Stimulated activated CD8-positive, alpha-beta memory T cell treated with anti-CD3 and anti-CD28 coated beads, Interleukin-2, amount 100 ng/mL, for 1 hour (primary cell): ENCODE measurements around the gene NDEL1.

Experiments used
- DNase-seq, 2 donors: peaks; one replicate each; pipeline ENCODE4 v3.0.0-alpha.2; 2020; ENCODE audit warnings: low read depth in 2 of 2

Gene NDEL1

DNA sequence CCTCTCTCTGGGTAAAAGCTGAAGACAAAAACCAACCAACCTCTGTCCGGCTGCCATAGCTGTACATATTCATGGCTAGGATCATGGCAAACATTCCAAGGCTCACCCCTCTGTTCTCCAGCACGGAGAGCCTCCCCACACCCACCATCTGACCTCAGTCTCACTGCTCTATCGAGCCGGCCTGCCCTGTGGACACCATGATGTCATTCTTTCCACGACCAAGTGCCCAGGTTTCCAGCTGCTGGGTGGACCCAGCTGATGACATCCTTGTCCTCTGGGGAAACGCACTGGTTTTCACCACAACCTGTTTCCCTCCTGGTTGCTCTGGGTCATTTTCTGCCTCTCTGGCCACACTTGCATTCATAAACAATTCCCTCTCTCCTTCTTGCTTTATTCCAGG lies 67.7 kb downstream of the NDEL1 start:
- no peak for DNase-seq

DNA sequence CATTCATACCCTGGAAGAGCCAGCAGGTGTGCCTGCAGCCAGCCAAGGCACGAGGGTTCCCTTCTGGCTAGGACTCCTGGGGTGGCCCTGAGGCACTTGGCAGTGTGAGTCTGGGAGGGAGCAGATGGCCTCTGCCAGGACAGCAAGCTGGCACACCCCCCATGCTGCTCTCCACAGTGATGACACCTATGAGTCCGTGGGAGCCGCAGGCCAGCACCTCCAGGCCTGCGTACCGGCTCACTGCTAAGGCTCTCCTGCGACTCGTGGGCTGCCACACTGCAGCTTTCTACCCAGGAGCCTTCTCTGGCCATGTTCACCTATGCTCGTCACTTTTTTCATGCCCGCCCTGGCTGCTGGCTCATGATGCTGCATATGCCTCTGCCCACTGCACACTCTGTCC lies 68.1 kb downstream of the NDEL1 start:
- no peak for DNase-seq

DNA sequence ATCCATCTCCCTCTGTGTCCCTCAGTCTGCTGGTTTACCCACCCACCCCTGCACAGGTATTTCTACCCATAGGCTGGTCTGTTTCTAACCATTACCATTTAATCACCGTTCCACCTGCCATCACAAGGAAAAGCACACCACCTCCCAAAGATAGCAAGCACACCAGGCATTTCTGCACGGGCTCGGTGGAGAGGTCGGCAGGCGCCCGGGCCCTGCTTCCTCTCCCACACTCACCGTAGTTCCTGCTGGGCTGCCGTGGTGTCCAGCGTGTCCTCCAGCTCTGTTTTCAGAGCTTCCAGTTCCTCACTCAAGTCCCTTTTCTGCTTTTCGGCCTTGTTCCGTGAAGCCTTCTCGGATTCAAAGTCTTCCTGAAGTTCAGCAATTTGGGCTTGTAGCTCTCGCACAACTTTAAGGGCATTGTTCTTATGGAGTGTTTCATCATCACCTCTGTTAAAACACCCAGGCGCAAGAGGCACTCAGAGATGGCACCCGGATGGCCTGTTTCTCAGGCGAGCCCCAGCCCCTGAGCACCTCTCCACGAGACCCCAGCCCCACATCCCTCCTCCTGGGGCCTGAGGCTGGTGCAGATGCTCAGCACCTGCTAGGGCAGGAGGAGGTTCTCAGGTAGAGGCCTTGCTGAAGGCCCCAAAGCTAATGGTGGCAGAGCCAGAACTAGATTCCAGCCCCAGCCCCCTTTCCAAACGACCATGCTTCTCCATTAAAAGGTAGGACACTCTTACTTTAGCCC lies 69.0 kb downstream of the NDEL1 start:
- DNase-seq: no peak

- DNase-seq: no peak
Observed at GRCh38 chr17:8506145-8506544, 70.5 kb downstream of the NDEL1 start.

DNA sequence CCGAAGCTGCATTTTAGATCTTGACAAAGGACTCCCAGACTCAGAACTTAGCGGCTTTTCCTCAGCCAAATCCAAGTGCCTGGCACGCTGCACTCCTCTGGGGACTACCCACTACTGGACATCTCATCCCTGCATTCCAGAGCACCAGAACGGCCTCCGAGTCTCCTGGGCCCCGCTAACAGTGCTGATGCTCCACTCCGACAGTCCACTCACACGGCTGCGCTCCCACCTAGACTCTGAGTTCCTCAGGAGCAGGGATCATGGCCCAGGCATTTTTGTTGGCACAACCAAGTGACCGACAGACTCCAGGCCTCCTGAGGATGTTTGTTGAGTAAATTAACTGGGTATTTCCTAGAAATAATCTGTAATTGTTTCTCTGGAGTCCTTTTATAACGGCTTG lies 79.1 kb downstream of the NDEL1 start:
- DNase-seq: no peak
